Uterus (tissue), 4 donors: Measurements from ENCODE around the gene MLPH. TPM values are rescaled to one million over a fixed set of nuclear protein-coding genes. Genes with fewer than 3 reads are reported as not detected.
A peak's percentile ranks its signal among the peaks of the same experiment; 100 is the strongest.

Source experiments
- DNase-seq, 2 donors: peaks; one replicate each; pipeline ENCODE4 v3.0.0-alpha.2; 2019 to 2020
- H3K27ac ChIP-seq, 2 donors: fragments of 200-600 bp; sonication (generic); 1 replicate in 1 of 2; 2 replicates in 1 of 2; pipeline ENCODE4 v1.5.1; 2016 to 2018
- H3K27me3 ChIP-seq, 2 donors: fragments of 200-600 bp; sonication (generic); one replicate each; pipeline ENCODE4 v1.5.1; 2018 to 2019; ENCODE audit warnings: control low read depth in 1 of 2
- H3K36me3 ChIP-seq, 2 donors: fragments of 200-600 bp; sonication (generic); one replicate each; pipeline ENCODE4 v1.5.1; 2019; ENCODE audit warnings: control low read depth in 1 of 2
- H3K4me1 ChIP-seq, 2 donors: fragments of 200-600 bp; sonication (generic); one replicate each; pipeline ENCODE4 v1.5.1; 2018 to 2019; ENCODE audit warnings: control low read depth in 1 of 2
- H3K4me3 ChIP-seq, 2 donors: fragments of 200-600 bp; sonication (generic); 1 replicate in 1 of 2; 2 replicates in 1 of 2; pipeline ENCODE4 v1.5.1; 2018 to 2019; ENCODE audit warnings: mild to moderate bottlenecking in 1 of 2
- H3K9me3 ChIP-seq, 2 donors: fragments of 200-600 bp; sonication (generic); one replicate each; pipeline ENCODE4 v1.5.1; 2019; ENCODE audit warnings: control low read depth in 1 of 2
- POLR2A ChIP-seq, 2 donors: fragments of 450-650 bp; IDR thresholded peaks; one replicate each; pipeline ENCODE4 v1.6.1; 2016; ENCODE audit warnings: antibody characterized with exemption in 2 of 2, mild to moderate bottlenecking in 1 of 2, moderate library complexity in 1 of 2
- intact Hi-C: fragments of 100-400 bp; cut with DNase I; formaldehyde crosslinking; loops from one replicate; pipeline ENCODE4 v1.15.1; 2023; ENCODE audit warnings: low total_unique reads
- microRNA-seq: library from miRNA; unstranded; fragments of <30 nt; microRNA quantifications from one replicate; pipeline ENCODE4, GENCODE V29; 2016; ENCODE audit warnings: borderline microRNAs expressed, borderline replicate concordance
- small RNA-seq: library from RNA; depleted of rRNA; stranded (forward); fragments of <200 nt; gene quantifications from one replicate; pipeline ENCODE3, GENCODE V24; 2016
- total RNA-seq, 4 donors: library from RNA; depleted of rRNA in 3 of 4; stranded (reverse); fragments of >200 nt in 3 of 4; gene quantifications; one replicate each; pipeline versions ENCODE4 v1.1.0 to v1.2.4, GENCODE V29; 2014 to 2023
- TF ChIP-seq, protein P1 (sequence below), 4 experiments: fragments of 200-600 bp in 2 of 4; fragments of 450-650 bp in 2 of 4; sonication (generic) in 2 of 4; IDR thresholded peaks; one replicate each; pipeline ENCODE4 v1.5.1; 2016 to 2019; ENCODE audit warnings: antibody characterized with exemption in 4 of 4, mild to moderate bottlenecking in 2 of 4, moderate library complexity in 1 of 4
- donor health status: DM: yes; HTN: yes; CAD: no.

The MLPH gene
- total RNA-seq, 4 donors from 2014 or later: 1.2 to 16.5 (median 8.9) TPM

DNA sequence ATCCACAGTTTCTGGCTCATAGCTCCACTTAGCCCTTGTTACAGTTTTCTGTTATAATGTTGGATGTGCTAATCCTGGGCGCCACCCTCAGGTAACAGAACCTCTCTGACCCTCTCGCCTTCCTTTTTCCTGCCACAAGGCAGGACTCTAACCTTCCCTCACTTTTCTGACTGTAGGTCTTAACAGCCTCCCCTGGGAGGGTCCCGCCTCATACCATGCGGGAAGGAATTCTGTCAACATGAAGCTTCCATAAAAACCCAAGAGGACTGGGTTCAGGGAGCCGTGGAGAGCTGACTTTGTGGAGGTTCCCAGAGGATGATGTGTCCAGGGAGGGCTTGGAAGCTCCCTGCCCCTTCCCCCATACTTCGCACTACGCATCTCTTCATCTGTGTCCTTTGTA, 115.4 kb downstream of the MLPH start:
- intact Hi-C loops: no loop called here
- Histone ChIP-seq H3K4me1 (no peaks in the 10 kb centered on the region), H3K4me3 (no peak overlapping the region), H3K36me3 (no peaks in the 10 kb centered on the region), H3K27ac (no peak overlapping the region), H3K27me3 (no peaks in the 10 kb centered on the region), H3K9me3 (no peaks in the 10 kb centered on the region)
- TF ChIP-seq, protein P1, sequence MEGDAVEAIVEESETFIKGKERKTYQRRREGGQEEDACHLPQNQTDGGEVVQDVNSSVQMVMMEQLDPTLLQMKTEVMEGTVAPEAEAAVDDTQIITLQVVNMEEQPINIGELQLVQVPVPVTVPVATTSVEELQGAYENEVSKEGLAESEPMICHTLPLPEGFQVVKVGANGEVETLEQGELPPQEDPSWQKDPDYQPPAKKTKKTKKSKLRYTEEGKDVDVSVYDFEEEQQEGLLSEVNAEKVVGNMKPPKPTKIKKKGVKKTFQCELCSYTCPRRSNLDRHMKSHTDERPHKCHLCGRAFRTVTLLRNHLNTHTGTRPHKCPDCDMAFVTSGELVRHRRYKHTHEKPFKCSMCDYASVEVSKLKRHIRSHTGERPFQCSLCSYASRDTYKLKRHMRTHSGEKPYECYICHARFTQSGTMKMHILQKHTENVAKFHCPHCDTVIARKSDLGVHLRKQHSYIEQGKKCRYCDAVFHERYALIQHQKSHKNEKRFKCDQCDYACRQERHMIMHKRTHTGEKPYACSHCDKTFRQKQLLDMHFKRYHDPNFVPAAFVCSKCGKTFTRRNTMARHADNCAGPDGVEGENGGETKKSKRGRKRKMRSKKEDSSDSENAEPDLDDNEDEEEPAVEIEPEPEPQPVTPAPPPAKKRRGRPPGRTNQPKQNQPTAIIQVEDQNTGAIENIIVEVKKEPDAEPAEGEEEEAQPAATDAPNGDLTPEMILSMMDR (IDR thresholded peaks at IDR 0.05): no peak
- no peak for TF ChIP-seq POLR2A (IDR thresholded peaks at IDR 0.05)
- DNase-seq: no peak

DNA sequence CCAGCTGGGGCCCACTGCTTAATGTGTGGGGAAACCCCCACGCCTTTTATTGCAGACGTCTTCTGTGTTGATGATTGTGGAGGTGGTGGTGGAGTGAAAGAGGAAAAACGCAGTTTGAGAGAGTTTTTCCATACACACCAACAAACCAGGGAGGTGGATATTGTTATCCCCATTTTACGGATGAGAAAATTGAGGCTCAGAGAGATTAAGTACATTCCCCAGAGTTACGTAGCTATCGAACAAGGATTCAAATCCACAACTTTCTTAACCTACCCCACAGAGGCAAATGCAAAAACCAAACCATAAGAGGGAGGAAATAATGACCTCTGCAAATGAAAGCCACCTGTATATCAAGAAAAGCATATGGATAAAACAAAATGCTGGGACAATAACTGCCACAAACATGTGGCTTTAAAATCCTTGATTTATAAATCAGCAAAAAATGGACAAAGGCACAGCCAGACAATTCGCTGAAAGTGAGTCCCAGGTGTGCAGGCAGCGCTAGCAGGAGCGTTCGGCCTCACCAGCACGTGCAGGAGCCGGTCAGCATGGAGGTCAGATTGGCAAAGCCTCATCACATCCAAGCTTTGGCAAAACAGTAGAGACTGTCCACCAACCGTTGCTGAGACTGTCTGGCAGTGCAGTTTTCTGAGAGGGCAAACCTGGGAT, 116.1 kb downstream of the MLPH start:
- DNase-seq: no peak
- Histone ChIP-seq H3K27ac (peak overlapping the region in 1 of 2 donors; percentile 72), H3K36me3 (no peaks in the 10 kb centered on the region), H3K4me3 (no peak overlapping the region), H3K27me3 (no peaks in the 10 kb centered on the region), H3K4me1 (no peaks in the 10 kb centered on the region), H3K9me3 (no peaks in the 10 kb centered on the region)
- intact Hi-C loops: no loop called here
- TF ChIP-seq POLR2A (IDR thresholded peaks at IDR 0.05): no peak
- TF ChIP-seq, protein P1 (IDR thresholded peaks at IDR 0.05): no peak

DNA sequence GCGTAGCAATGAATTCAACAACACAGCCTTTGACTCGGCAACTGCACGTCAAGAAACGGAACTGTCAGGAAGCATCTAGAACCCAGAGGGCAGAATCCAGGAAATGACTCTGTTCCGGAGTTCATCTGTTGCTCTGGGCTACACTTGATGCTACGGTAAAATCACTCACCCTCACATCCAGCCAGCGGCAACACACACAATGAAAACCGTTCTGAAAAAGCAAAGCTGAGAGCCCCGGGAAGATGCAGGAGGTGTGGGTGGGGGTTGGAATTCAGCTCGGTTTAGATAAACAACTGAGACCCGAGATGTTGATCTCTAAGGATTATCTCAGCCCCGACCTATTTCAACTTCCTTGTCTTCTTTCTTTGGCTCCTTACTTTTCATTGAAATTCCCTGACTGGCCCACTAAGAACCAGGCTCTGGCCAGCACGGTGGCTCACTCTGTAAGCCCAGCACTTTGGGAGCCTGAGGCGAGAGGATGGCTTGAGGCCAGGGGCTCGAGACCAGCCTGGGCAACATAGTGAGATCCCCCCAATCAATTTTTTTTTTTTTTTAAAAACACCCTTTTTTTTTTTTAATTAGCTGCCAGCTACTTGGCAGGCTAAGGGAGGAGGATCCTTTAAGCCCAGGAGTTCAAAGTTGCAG, 116.8 kb downstream of the MLPH start:
- H3K27me3 ChIP-seq: no peaks in the 10 kb centered on the region
- peak; percentile 17 to 67 for TF ChIP-seq POLR2A (IDR thresholded peaks at IDR 0.05)
- TF ChIP-seq, protein P1 (IDR thresholded peaks at IDR 0.05): no peak
- peak in 1 of 2 donors; percentile 59 for DNase-seq
- no peaks in the 10 kb centered on the region for H3K9me3 ChIP-seq
- intact Hi-C loops: no loop called here
- H3K36me3 ChIP-seq: no peaks in the 10 kb centered on the region
- H3K4me1 ChIP-seq: no peaks in the 10 kb centered on the region
- H3K4me3 ChIP-seq: no peak overlapping the region
- H3K27ac ChIP-seq: peak overlapping the region; percentile 2 to 72

DNA sequence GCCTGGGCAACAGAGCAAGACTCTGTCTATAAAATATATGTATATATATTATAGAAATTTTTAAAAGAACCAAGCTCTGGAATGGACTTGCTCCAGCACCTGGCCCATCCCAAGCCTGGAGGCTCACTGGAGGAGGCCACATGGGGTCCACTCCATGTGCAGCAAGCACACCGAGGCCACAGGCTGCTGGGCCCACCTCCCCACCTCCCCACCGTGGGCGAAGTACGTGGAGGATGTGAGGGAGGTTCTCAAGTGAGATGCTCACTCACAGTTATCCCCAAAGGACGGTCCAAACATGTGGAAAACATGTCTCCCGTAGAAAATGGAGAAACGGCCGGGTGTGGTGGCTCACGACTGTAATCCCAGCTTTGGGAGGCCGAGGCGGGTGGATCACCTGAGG, 117.3 kb downstream of the MLPH start:
- Histone ChIP-seq H3K36me3 (no peaks in the 10 kb centered on the region), H3K27me3 (no peaks in the 10 kb centered on the region), H3K9me3 (no peaks in the 10 kb centered on the region), H3K4me1 (no peaks in the 10 kb centered on the region), H3K27ac (peak overlapping the region in 1 of 2 donors; percentile 72), H3K4me3 (no peak overlapping the region)
- no peak for TF ChIP-seq POLR2A (IDR thresholded peaks at IDR 0.05)
- TF ChIP-seq, protein P1 (IDR thresholded peaks at IDR 0.05): no peak
- intact Hi-C loops: no loop called here
- DNase-seq: no peak

Small RNA genes within 50 kb of the gene (microRNA-seq; reads per million reads assigned to microRNA genes)
- not detected for gene MIR6811

Small RNA genes within 50 kb of the gene (small RNA-seq; reads per million reads assigned to genes)
- gene MIR6811 (not detected), gene RNU6-1140P (not detected)

Other genes with a start within 250 kb of the MLPH start
- 1,000 to 10,000 TPM in 1 of 4 donors, 100 to 1,000 TPM in 3; 164 to 1,719 (median 447) TPM for gene COL6A3, start 73.1 kb upstream of the MLPH start, total RNA-seq
- gene PRLH, start 79.3 kb downstream of the MLPH start, total RNA-seq: not detected
- gene RAB17, start 103.5 kb downstream of the MLPH start, total RNA-seq: 1 to 10 TPM in 3 of 4 donors, under 1 TPM in 1; 0.26 to 4.6 (median 4.0) TPM
- 100 to 1,000 TPM in 2 of 4 donors, 10 to 100 TPM in 2; 62.8 to 199 (median 121) TPM for gene LRRFIP1, start 140.3 kb downstream of the MLPH start, total RNA-seq